HFFc6 (cell line): ENCODE results near the gene SFXN4. TPM values are rescaled to one million over a fixed set of nuclear protein-coding genes. Genes with fewer than 3 reads are reported as not detected.

Experiments
- DNase-seq: peaks from one replicate; pipeline ENCODE4 v3.0.0-alpha.2; 2018
- H3K27ac Mint-ChIP-seq: 2 replicates; pipeline ENCODE4 v1.8.0; 2020; ENCODE audit warnings: mild to moderate bottlenecking, mixed read lengths
- H3K27me3 Mint-ChIP-seq: 2 replicates; pipeline ENCODE4 v1.8.0; 2021; ENCODE audit warnings: mild to moderate bottlenecking, moderate library complexity, mixed read lengths; ENCODE audit not compliant: insufficient read depth
- H3K36me3 Mint-ChIP-seq: 2 replicates; pipeline ENCODE4 v1.8.0; 2021; ENCODE audit warnings: low read depth, mixed read lengths
- H3K4me1 Mint-ChIP-seq: 2 replicates; pipeline ENCODE4 v1.8.0; 2020; ENCODE audit warnings: low read depth, mixed read lengths
- H3K4me3 Mint-ChIP-seq: 2 replicates; pipeline ENCODE4 v1.8.0; 2020; ENCODE audit warnings: mild to moderate bottlenecking, moderate library complexity, mixed read lengths
- H3K9me3 Mint-ChIP-seq: 2 replicates; pipeline ENCODE4 v1.8.0; 2020; ENCODE audit warnings: mild to moderate bottlenecking, mixed read lengths
- CTCF ChIP-seq: fragments of 200-600 bp; sonication (generic); IDR thresholded peaks from 2 replicates; pipeline ENCODE4 v1.5.0; 2021; ENCODE audit warnings: antibody characterized with exemption, mild to moderate bottlenecking
- total RNA-seq, 6 experiments: library from RNA; stranded (reverse); fragmentation: NEBNext Ultra II Directional; extraction: Animal tissue kit (Norgen Biotek cat#: 25700); gene quantifications; 2 replicates in 1 of 6; 3 replicates in 5 of 6; pipeline ENCODE4 v1.2.3, GENCODE V29; 2021

Gene SFXN4
- total RNA-seq, 6 experiments from 2014 or later, result 10.9 to 18.5 (median 14.2) TPM

- Mint-ChIP-seq H3K27me3 (peaks cover 1% of the 10 kb centered on the region; the same call in 1 of the 2 replicates), H3K27ac (no peak overlapping the region), H3K9me3 (no peaks in the 10 kb centered on the region), H3K4me3 (no peak overlapping the region), H3K4me1 (peaks cover 32% of the 10 kb centered on the region), H3K36me3 (peaks cover 30% of the 10 kb centered on the region; the same call in 1 of the 2 replicates)
- TF ChIP-seq CTCF, result no peak
- no peak for DNase-seq
These were observed 8.6 kb upstream of the SFXN4 start for GRCh38 chr10:119174109-119174508.

GRCh38 chr10:119167041-119167440, 1.5 kb upstream of the SFXN4 start:
- peaks cover 23% of the 10 kb centered on the region for H3K36me3 Mint-ChIP-seq
- no peaks in the 10 kb centered on the region for H3K9me3 Mint-ChIP-seq
- no peak overlapping the region; the same call in 1 of the 2 replicates for H3K27ac Mint-ChIP-seq
- peaks cover 21% of the 10 kb centered on the region for H3K4me1 Mint-ChIP-seq
- no peak for DNase-seq
- H3K27me3 Mint-ChIP-seq, result peaks cover 1% of the 10 kb centered on the region; the same call in 1 of the 2 replicates
- no peak overlapping the region for H3K4me3 Mint-ChIP-seq
- no peak for TF ChIP-seq CTCF

- H3K36me3 Mint-ChIP-seq, result peaks cover 23% of the 10 kb centered on the region
These were observed 1.1 kb upstream of the SFXN4 start for GRCh38 chr10:119166564-119166963.

GRCh38 chr10:119166118-119166500, 595 bp upstream of the SFXN4 start:
- H3K27me3 Mint-ChIP-seq, result peaks cover 1% of the 10 kb centered on the region; the same call in 1 of the 2 replicates
- peaks cover 21% of the 10 kb centered on the region for H3K4me1 Mint-ChIP-seq
- peaks cover 23% of the 10 kb centered on the region for H3K36me3 Mint-ChIP-seq
- H3K4me3 Mint-ChIP-seq, result peak overlapping the region; percentile 88
- peak overlapping the region; percentile 87 for H3K27ac Mint-ChIP-seq
- H3K9me3 Mint-ChIP-seq, result no peaks in the 10 kb centered on the region
- no peak for TF ChIP-seq CTCF
- DNase-seq, result no peak

More at GRCh38 chr10:119166564-119166963, 1.1 kb upstream of the SFXN4 start:
- H3K9me3 Mint-ChIP-seq, result no peaks in the 10 kb centered on the region
- peak overlapping the region; percentile 47 for H3K27ac Mint-ChIP-seq
- H3K4me1 Mint-ChIP-seq, result peaks cover 21% of the 10 kb centered on the region
- H3K4me3 Mint-ChIP-seq, result peak overlapping the region; percentile 88
- TF ChIP-seq CTCF, result no peak
- no peak for DNase-seq
- peaks cover 1% of the 10 kb centered on the region; the same call in 1 of the 2 replicates for H3K27me3 Mint-ChIP-seq

- no peak overlapping the region for H3K27ac Mint-ChIP-seq
- no peaks in the 10 kb centered on the region; the same call in 1 of the 2 replicates for H3K27me3 Mint-ChIP-seq
- peaks cover 10% of the 10 kb centered on the region for H3K36me3 Mint-ChIP-seq
- no peaks in the 10 kb centered on the region for H3K9me3 Mint-ChIP-seq
- peaks cover 21% of the 10 kb centered on the region for H3K4me1 Mint-ChIP-seq
- H3K4me3 Mint-ChIP-seq, result no peak overlapping the region
- DNase-seq, result no peak
- TF ChIP-seq CTCF, result no peak
These were observed 2.9 kb downstream of the SFXN4 start for GRCh38 chr10:119162452-119163092.
